ENCODE measurements around the gene PPP1R36. TPM values are rescaled to one million over a fixed set of nuclear protein-coding genes. Genes with fewer than 3 reads are reported as not detected.

The PPP1R36 gene
- total RNA-seq, 1 donor from 2014 or later, result 2.4 TPM

DNA sequence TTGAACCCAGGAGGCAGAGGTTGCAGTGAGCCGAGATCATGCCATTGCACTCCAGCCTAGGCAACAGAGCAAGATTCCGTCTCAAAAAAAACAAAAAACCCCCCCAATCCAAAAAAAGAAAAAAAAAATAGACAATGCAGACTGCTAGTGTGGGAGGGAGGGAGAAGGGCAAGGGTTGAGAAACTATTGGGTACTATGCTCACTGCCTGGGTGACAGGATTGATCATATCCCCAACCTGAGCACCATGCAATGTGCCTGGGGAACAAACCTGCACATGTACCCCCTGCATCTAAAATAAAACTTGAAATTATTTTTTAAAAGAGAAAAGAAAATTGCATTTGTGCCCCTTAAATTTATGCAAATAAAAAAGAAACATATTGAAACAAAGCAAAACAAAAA lies 88.9 kb downstream of the PPP1R36 start:
- Mint-ChIP-seq H3K4me1 (ENCODE audit: low read depth, unreplicated experiment) (peaks cover 6% of the 10 kb centered on the region), H3K4me3 (ENCODE audit: unreplicated experiment) (no peak overlapping the region), H3K27me3 (ENCODE audit: unreplicated experiment) (peaks cover 2% of the 10 kb centered on the region), H3K9me3 (ENCODE audit: unreplicated experiment) (peaks cover 2% of the 10 kb centered on the region), H3K27ac (ENCODE audit: unreplicated experiment) (no peak overlapping the region), H3K36me3 (ENCODE audit: unreplicated experiment) (no peaks in the 10 kb centered on the region)
- no peak for DNase-seq
- TF ChIP-seq, protein P1, sequence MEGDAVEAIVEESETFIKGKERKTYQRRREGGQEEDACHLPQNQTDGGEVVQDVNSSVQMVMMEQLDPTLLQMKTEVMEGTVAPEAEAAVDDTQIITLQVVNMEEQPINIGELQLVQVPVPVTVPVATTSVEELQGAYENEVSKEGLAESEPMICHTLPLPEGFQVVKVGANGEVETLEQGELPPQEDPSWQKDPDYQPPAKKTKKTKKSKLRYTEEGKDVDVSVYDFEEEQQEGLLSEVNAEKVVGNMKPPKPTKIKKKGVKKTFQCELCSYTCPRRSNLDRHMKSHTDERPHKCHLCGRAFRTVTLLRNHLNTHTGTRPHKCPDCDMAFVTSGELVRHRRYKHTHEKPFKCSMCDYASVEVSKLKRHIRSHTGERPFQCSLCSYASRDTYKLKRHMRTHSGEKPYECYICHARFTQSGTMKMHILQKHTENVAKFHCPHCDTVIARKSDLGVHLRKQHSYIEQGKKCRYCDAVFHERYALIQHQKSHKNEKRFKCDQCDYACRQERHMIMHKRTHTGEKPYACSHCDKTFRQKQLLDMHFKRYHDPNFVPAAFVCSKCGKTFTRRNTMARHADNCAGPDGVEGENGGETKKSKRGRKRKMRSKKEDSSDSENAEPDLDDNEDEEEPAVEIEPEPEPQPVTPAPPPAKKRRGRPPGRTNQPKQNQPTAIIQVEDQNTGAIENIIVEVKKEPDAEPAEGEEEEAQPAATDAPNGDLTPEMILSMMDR (IDR thresholded peaks at IDR 0.05; ENCODE audit: partially characterized antibody, unreplicated experiment), result no peak

Other genes starting within 250 kb of the PPP1R36 start
- 33.0 TPM for gene MTHFD1, start 161.6 kb upstream of the PPP1R36 start, total RNA-seq (ENCODE audit: unreplicated experiment)
- gene AKAP5, start 84.5 kb upstream of the PPP1R36 start, total RNA-seq (ENCODE audit: unreplicated experiment), result 0.15 TPM
- gene ZBTB25, start 46.1 kb upstream of the PPP1R36 start, total RNA-seq (ENCODE audit: unreplicated experiment), result 9.4 TPM
- 16.6 TPM for gene ZBTB1, start 45.2 kb upstream of the PPP1R36 start, total RNA-seq (ENCODE audit: unreplicated experiment)
- 23.9 TPM for gene HSPA2, start 9.2 kb upstream of the PPP1R36 start, total RNA-seq (ENCODE audit: unreplicated experiment)
- 10.1 TPM for gene PLEKHG3, start 154.5 kb downstream of the PPP1R36 start, total RNA-seq (ENCODE audit: unreplicated experiment)